SK-N-SH treated with all-trans-retinoic acid at 6 μM for 48 hours (cell line): Measurements from ENCODE around the gene GGA1.

Experiments used
- ARNTL ChIP-seq: fragments of 450-650 bp; formaldehyde crosslinking; IDR thresholded peaks from 2 replicates; pipeline ENCODE4 v1.5.0; 2020; ENCODE audit warnings: low read depth, mild to moderate bottlenecking, moderate library complexity, borderline replicate concordance
- CREB5 ChIP-seq: fragments of 250-450 bp; sonication (Bioruptor Pico); IDR thresholded peaks from 2 replicates; pipeline ENCODE4 v1.5.1; 2020; ENCODE audit warnings: low read depth, mild to moderate bottlenecking, moderate library complexity
- CSDC2 ChIP-seq: fragments of 250-450 bp; sonication (Bioruptor Pico); IDR thresholded peaks from 2 replicates; pipeline ENCODE4 v1.5.0; 2020; ENCODE audit warnings: mild to moderate bottlenecking, moderate library complexity
- CSRNP3 ChIP-seq: fragments of 250-450 bp; sonication (Bioruptor Pico); IDR thresholded peaks from 2 replicates; pipeline ENCODE4 v1.5.1; 2021; ENCODE audit warnings: mild to moderate bottlenecking, moderate library complexity
- OSR1 ChIP-seq: fragments of 250-450 bp; sonication (Bioruptor Pico); IDR thresholded peaks from 2 replicates; pipeline ENCODE4 v1.8.0; 2022; ENCODE audit warnings: moderate library complexity, mild to moderate bottlenecking, inconsistent platforms
- PATZ1 ChIP-seq: fragments of 250-450 bp; sonication (Bioruptor Pico); IDR thresholded peaks from 2 replicates; pipeline ENCODE4 v1.8.0; 2020; ENCODE audit warnings: mild to moderate bottlenecking, moderate library complexity, borderline replicate concordance
- PPARA ChIP-seq: fragments of 250-450 bp; sonication (Bioruptor Pico); IDR thresholded peaks from 2 replicates; pipeline ENCODE4 v1.5.0; 2020; ENCODE audit warnings: mild to moderate bottlenecking, borderline replicate concordance
- RARB ChIP-seq: fragments of 250-450 bp; sonication (Bioruptor Pico); IDR thresholded peaks from 2 replicates; pipeline ENCODE4 v1.8.0; 2021; ENCODE audit warnings: mild to moderate bottlenecking, moderate library complexity
- TOX ChIP-seq: fragments of 250-450 bp; sonication (Bioruptor Pico); IDR thresholded peaks from 2 replicates; pipeline ENCODE4 v1.8.0; 2021; ENCODE audit warnings: mild to moderate bottlenecking, moderate library complexity, borderline replicate concordance
- TSHZ2 ChIP-seq: fragments of 250-450 bp; sonication (Bioruptor Pico); IDR thresholded peaks from 2 replicates; pipeline ENCODE4 v1.5.0; 2020; ENCODE audit warnings: mild to moderate bottlenecking, moderate library complexity
- ZC3H10 ChIP-seq: fragments of 250-450 bp; sonication (Bioruptor Pico); IDR thresholded peaks from 2 replicates; pipeline ENCODE4 v1.5.1; 2021; ENCODE audit warnings: mild to moderate bottlenecking, moderate library complexity
- ZFP3 ChIP-seq: fragments of 250-450 bp; sonication (Bioruptor Pico); IDR thresholded peaks from 2 replicates; pipeline ENCODE4 v1.5.0; 2020; ENCODE audit warnings: mild to moderate bottlenecking, moderate library complexity
- ZNF565 ChIP-seq: fragments of 450-650 bp; formaldehyde crosslinking; conservative IDR thresholded peaks from 2 replicates; pipeline ENCODE4 v1.5.0; 2020; ENCODE audit warnings: low read depth, mild to moderate bottlenecking, moderate library complexity

GRCh38 chr22:37575490-37576003, 33.1 kb upstream of the GGA1 start:
- no peak for TF ChIP-seq PATZ1 (CRISPR knock-in tag)
- no peak for TF ChIP-seq TOX (CRISPR knock-in tag)
- TF ChIP-seq CSDC2 = no peak
- TF ChIP-seq RARB (CRISPR knock-in tag) = no peak
- no peak for TF ChIP-seq CREB5
- TF ChIP-seq ZFP3 (CRISPR knock-in tag) = no peak
- no peak for TF ChIP-seq TSHZ2 (CRISPR knock-in tag)
- TF ChIP-seq ARNTL = no peak
- no peak for TF ChIP-seq PPARA (CRISPR knock-in tag)
- TF ChIP-seq OSR1 = no peak
- no peak for TF ChIP-seq CSRNP3 (CRISPR knock-in tag)
- TF ChIP-seq ZC3H10 (CRISPR knock-in tag) = no peak
- TF ChIP-seq ZNF565 (CRISPR knock-in tag) = no peak
